Lung (tissue), 12 donors: Measurements from ENCODE around the gene ZNF611. TPM values are rescaled to one million over a fixed set of nuclear protein-coding genes. Genes with fewer than 3 reads are reported as not detected.

ENCODE experiments used
- ATAC-seq: fragments of 200-7000 bp; cut with Tn5 transposase; one replicate; pipeline ENCODE4 v1.9.1; 2020; ENCODE audit warnings: moderate number of reproducible peaks; ENCODE audit not compliant: insufficient read depth, low FRiP score
- DNase-seq, 3 donors: peaks; one replicate each; pipeline ENCODE4 v3.0.0-alpha.2; 2013 to 2017
- H3K27ac ChIP-seq, 2 donors: one replicate each; pipeline ENCODE4 v1.5.1; 2013; ENCODE audit warnings: mild to moderate bottlenecking in 2 of 2, moderate library complexity in 2 of 2, control low read depth in 1 of 2, inconsistent platforms in 1 of 2, low read depth in 1 of 2, low read length in 1 of 2
- H3K27me3 ChIP-seq, 3 donors: one replicate each; pipeline ENCODE4 v1.5.1; 2013; ENCODE audit warnings: low read length in 2 of 3; ENCODE audit not compliant: control insufficient read depth in 3 of 3, insufficient read depth in 3 of 3
- H3K36me3 ChIP-seq, 4 donors: one replicate each; pipeline ENCODE4 v1.5.1; 2013; ENCODE audit warnings: low read length in 4 of 4, mild to moderate bottlenecking in 1 of 4, moderate library complexity in 1 of 4; ENCODE audit not compliant: control insufficient read depth in 4 of 4, insufficient read depth in 4 of 4
- H3K4me1 ChIP-seq, 5 donors: one replicate each; pipeline ENCODE4 v1.5.1; 2013; ENCODE audit warnings: low read length in 5 of 5, mild to moderate bottlenecking in 2 of 5, moderate library complexity in 1 of 5; ENCODE audit not compliant: control insufficient read depth in 5 of 5, insufficient read depth in 5 of 5
- H3K4me3 ChIP-seq: one replicate; pipeline ENCODE4 v1.5.1; 2013; ENCODE audit warnings: mild to moderate bottlenecking, control low read depth, moderate library complexity
- H3K9ac ChIP-seq, 2 donors: one replicate each; pipeline ENCODE4 v1.5.1; 2013; ENCODE audit warnings: low read length in 2 of 2, control low read depth in 1 of 2; ENCODE audit not compliant: insufficient read depth in 1 of 2
- H3K9me3 ChIP-seq, 4 donors: one replicate each; pipeline ENCODE4 v1.5.1; 2013; ENCODE audit warnings: low read length in 3 of 4, mild to moderate bottlenecking in 1 of 4, moderate library complexity in 1 of 4; ENCODE audit not compliant: control insufficient read depth in 4 of 4, insufficient read depth in 3 of 4
- WGBS, 2 donors: extraction: QIAGEN DNeasy Blood & Tissue Kit; methylation state at CpG; one replicate each; pipeline ENCODE4 v1.1.7; 2013; 5-methylcytosine and 5-hydroxymethylcytosine counted together
- polyA plus RNA-seq, 2 donors: library from polyadenylated mRNA; stranded (reverse); fragments of 200-250 nt; gene quantifications; one replicate each; pipeline ENCODE4 v1.2.1, GENCODE V29; 2013
- total RNA-seq, 2 donors: library from RNA; depleted of rRNA in 1 of 2; stranded (reverse); fragments of >200 nt in 1 of 2; gene quantifications; one replicate each; pipeline ENCODE4 v1.2.1, GENCODE V29; 2014 to 2021
- TF ChIP-seq, protein P1 (sequence below): IDR thresholded peaks from 2 replicates; pipeline ENCODE4 v1.5.1; 2012; ENCODE audit warnings: mild to moderate bottlenecking; ENCODE audit errors: control extremely low read depth, extremely low read depth
- donor health status: control.
- donor health status: control.
- donor health status: Bipolar disorder and iron deficiency.
- donor health status: healthy.
- donor health status: DM: yes; HTN: yes; CAD: no.

The ZNF611 gene
- total and polyA plus RNA-seq, 4 donors: 4.3 to 28.0 (median 13.2) TPM

DNA sequence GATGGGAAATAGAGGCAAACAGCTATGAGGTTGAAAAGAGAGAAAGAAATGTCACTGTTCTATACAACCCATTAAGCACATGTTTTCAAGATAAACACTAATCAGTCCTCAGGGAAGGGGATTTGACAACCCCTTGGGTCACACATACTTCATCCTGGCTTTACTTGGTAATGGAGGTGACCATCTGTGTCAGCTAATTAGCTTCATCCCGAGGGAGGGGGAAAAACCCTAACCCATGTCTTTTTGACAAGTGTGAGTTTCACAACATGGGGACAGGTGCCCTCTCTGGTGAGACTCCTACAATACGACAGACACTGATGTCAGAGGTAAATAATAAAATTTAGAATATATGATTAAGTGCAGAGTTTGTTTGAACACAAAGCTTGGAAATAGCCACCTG, 43.1 kb downstream of the ZNF611 start:
- H3K4me1 ChIP-seq: peaks cover 0 to 17% (median 5%) of the 10 kb centered on the region in 5 donors
- H3K27ac ChIP-seq: no peak overlapping the region
- H3K36me3 ChIP-seq: no peaks in the 10 kb centered on the region
- H3K27me3 ChIP-seq: no peaks in the 10 kb centered on the region
- TF ChIP-seq, protein P1, sequence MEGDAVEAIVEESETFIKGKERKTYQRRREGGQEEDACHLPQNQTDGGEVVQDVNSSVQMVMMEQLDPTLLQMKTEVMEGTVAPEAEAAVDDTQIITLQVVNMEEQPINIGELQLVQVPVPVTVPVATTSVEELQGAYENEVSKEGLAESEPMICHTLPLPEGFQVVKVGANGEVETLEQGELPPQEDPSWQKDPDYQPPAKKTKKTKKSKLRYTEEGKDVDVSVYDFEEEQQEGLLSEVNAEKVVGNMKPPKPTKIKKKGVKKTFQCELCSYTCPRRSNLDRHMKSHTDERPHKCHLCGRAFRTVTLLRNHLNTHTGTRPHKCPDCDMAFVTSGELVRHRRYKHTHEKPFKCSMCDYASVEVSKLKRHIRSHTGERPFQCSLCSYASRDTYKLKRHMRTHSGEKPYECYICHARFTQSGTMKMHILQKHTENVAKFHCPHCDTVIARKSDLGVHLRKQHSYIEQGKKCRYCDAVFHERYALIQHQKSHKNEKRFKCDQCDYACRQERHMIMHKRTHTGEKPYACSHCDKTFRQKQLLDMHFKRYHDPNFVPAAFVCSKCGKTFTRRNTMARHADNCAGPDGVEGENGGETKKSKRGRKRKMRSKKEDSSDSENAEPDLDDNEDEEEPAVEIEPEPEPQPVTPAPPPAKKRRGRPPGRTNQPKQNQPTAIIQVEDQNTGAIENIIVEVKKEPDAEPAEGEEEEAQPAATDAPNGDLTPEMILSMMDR: no peak
- 64 to 76% methylated on average over 2 of the region's 2 CpGs for WGBS, 2 donors
- H3K9ac ChIP-seq: no peak overlapping the region
- no peak overlapping the region for H3K4me3 ChIP-seq
- H3K9me3 ChIP-seq: no peaks in the 10 kb centered on the region
- DNase-seq: no peak
- ATAC-seq: no peak

DNA sequence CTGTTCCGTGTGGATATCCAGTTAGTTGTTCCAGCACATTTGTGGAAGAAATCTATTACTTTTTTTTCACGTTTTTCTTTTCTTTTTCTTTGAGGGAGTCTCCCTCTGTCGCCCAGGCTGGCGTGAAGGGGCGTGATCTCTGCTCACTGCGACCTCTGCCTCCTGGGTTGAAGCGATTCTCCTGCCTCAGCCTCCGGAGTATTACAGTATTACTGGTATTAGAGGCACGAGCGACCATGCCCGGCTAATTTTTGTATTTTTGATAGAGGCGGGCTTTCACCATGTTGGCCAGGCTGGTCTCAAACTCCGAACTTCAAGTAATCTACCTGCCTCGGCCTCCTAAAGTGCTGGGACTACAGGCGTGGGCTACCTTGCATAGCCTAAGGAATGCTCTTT, 43.6 kb downstream of the ZNF611 start:
- Histone ChIP-seq H3K27ac (peak overlapping the region; percentile 71 to 85), H3K4me1 (peaks cover 2 to 17% (median 5%) of the 10 kb centered on the region in 5 donors), H3K9me3 (no peaks in the 10 kb centered on the region), H3K36me3 (no peaks in the 10 kb centered on the region), H3K27me3 (no peaks in the 10 kb centered on the region), H3K9ac (peak overlapping the region in 1 of 2 donors; percentile 84), H3K4me3 (no peak overlapping the region)
- 43 to 54% methylated on average over 15 of the region's 15 CpGs for WGBS, 2 donors
- DNase-seq (no peak), ATAC-seq (no peak)
- TF ChIP-seq, protein P1: no peak

DNA sequence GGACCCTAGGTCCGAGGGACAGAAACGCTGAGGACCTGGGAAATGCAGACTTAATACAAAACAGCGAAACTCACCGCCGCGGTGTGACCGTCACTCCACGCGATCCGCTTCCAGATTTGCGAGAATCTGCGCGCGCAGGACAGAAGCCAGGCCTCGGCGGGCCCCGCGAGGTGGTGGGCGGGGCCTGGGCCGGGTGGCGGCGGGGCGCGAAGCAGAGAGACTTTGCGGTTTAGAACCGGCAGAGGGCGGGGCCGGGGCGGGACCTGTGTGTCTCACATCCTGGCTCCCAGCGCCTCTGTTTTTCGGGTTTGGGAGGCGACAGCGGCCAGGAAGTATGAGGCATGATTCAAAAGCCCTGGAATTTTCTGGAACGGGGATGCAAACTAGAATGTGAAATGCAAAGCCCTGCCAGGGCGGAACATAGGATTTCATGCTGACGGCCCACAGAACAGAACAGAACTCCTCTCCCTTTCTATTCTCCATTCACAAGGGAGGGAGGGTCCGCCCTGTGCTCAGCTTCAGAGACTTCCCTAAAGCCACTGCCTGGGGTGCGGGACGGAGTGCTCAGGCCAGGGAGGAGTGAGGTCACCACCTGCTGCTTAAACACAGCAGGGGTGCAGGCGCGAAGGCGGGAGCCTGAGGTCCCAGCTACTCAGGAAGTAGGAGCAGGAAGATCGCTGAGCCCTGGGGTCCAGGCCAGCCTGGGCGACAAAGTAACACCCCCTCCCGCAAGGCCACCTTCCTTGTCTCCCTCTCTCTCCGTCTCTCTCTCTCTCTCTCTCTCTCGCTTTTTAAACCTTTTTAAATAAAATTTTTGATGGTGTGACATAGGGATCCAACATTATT, 44.3 kb downstream of the ZNF611 start:
- peak; percentile 99 for ATAC-seq
- H3K4me1 ChIP-seq: peaks cover 2 to 17% (median 5%) of the 10 kb centered on the region in 5 donors

More for the DNA sequence above, 44.3 kb downstream of the ZNF611 start:
- TF ChIP-seq, protein P1: no peak
- DNase-seq: peak; percentile 93 to 95 (median 95)
- WGBS, 2 donors: 1% methylated on average over 47 of the region's 47 CpGs
- Histone ChIP-seq H3K9me3 (no peaks in the 10 kb centered on the region), H3K4me3 (peak overlapping the region; percentile 47), H3K36me3 (no peaks in the 10 kb centered on the region), H3K9ac (peak overlapping the region; percentile 49 to 94), H3K27ac (peak overlapping the region; percentile 71 to 97), H3K27me3 (no peaks in the 10 kb centered on the region)
